Activated naive CD8-positive, alpha-beta T cell treated with anti-CD3 and anti-CD28 coated beads, Interleukin-2, amount 50 U/mL, for 24 hours (primary cell): Measurements from ENCODE around the gene VPS8.
"Not testable (repeated sequence)": the region's sequence is repeated elsewhere in the genome, so short reads cannot be mapped to it uniquely, and the experiment has no call there.

Source experiments
- ATAC-seq: fragments of 150-1000 bp; cut with Tn5 transposase; one replicate; pipeline ENCODE4 v1.10.0; 2021
- DNase-seq: peaks from one replicate; pipeline ENCODE4 v3.0.0; 2021
- H3K27ac Mint-ChIP-seq: one replicate; pipeline ENCODE4 v1.8.0; 2021; ENCODE audit warnings: mild to moderate bottlenecking, mixed read lengths
- H3K27me3 Mint-ChIP-seq: one replicate; pipeline ENCODE4 v1.8.0; 2021; ENCODE audit warnings: mixed read lengths
- H3K36me3 Mint-ChIP-seq: one replicate; pipeline ENCODE4 v1.8.0; 2021; ENCODE audit warnings: low read depth, mixed read lengths
- H3K4me1 Mint-ChIP-seq: one replicate; pipeline ENCODE4 v1.8.0; 2021; ENCODE audit warnings: mixed read lengths
- H3K4me3 Mint-ChIP-seq: one replicate; pipeline ENCODE4 v1.8.0; 2021; ENCODE audit warnings: mild to moderate bottlenecking, moderate library complexity, mixed read lengths
- H3K9me3 Mint-ChIP-seq: one replicate; pipeline ENCODE4 v1.8.0; 2021; ENCODE audit warnings: mixed read lengths

The VPS8 gene

DNA sequence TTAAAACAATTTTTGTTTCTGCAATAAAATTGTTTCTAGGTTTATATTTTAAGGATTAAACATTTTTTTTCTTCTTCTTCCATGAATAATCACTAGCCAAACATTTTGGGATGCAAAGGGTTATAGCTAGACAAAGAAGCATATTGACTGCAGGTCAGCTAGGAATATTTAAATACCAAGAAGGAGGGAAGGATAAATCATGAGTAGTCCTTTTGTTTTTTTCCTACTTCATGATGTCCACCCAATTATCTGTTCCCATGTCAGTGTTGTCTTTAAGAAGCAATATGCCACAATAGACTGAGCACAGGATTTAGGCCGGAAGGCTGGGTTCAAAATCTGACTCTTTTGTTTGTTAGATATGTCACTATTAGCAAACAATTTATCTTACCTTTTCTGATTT, 82.1 kb downstream of the VPS8 start:
- H3K4me3 Mint-ChIP-seq: no peak overlapping the region
- no peak for DNase-seq
- no peak for ATAC-seq
- H3K27me3 Mint-ChIP-seq: no peaks in the 10 kb centered on the region
- no peaks in the 10 kb centered on the region for H3K9me3 Mint-ChIP-seq
- no peaks in the 10 kb centered on the region for H3K36me3 Mint-ChIP-seq
- H3K27ac Mint-ChIP-seq: no peak overlapping the region
- H3K4me1 Mint-ChIP-seq: no peaks in the 10 kb centered on the region

DNA sequence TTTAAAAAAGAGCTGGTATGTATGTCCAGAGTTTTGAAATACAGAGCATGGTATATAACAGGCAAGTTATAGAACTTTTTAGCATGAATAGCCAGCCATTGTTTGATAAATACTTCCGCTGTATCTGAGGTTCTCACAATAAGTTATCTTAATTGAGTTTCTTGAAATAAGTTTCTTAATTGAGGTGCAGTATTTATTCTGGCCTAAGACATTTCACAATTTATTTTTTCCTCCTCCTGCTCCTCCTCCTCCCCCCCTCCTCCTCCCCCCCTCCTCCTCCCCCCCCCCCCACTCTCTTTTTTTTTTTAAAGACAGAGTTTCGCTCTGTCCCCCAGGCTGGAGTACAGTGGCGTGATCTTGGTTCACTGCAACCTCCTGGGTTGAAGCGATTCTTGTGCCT, 83.4 kb downstream of the VPS8 start:
- Mint-ChIP-seq H3K27me3 (no peaks in the 10 kb centered on the region), H3K36me3 (peaks cover 2% of the 10 kb centered on the region), H3K9me3 (no peaks in the 10 kb centered on the region), H3K27ac (no peak overlapping the region), H3K4me1 (no peaks in the 10 kb centered on the region), H3K4me3 (no peak overlapping the region)
- DNase-seq: no peak
- no peak for ATAC-seq

DNA sequence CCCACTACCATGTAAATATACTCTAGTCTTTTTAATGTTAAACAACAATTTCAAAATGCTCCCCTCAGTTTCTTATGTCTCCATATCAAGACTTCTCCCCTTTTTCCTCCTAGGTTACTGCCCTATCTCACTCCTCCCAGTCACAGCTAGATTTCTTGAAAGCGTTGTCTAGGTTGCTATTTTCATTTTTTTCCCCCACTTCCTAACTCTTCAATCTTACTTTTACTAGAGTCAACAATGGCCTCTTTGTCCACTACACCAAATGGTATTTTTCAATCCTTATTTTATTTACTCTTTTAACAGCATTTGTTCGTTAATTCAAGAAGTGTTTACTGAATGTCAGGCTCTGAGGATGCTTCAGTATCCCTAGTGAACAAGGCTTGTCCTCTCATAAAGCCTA, 84.4 kb downstream of the VPS8 start:
- Mint-ChIP-seq H3K9me3 (no peaks in the 10 kb centered on the region), H3K4me1 (no peaks in the 10 kb centered on the region), H3K36me3 (peaks cover 2% of the 10 kb centered on the region), H3K27ac (no peak overlapping the region), H3K4me3 (no peak overlapping the region), H3K27me3 (no peaks in the 10 kb centered on the region)
- DNase-seq (no peak), ATAC-seq (no peak)

- H3K9me3 Mint-ChIP-seq: peaks cover 7% of the 10 kb centered on the region
- no peak for DNase-seq
- ATAC-seq: no peak
- H3K27ac Mint-ChIP-seq: no peak overlapping the region
- no peak overlapping the region for H3K4me3 Mint-ChIP-seq
- no peaks in the 10 kb centered on the region for H3K27me3 Mint-ChIP-seq
- H3K36me3 Mint-ChIP-seq: peaks cover 17% of the 10 kb centered on the region
- H3K4me1 Mint-ChIP-seq: no peaks in the 10 kb centered on the region
These were observed 88.1 kb downstream of the VPS8 start for GRCh38 chr3:184899953-184900595.

GRCh38 chr3:184907031-184907430, 95.1 kb downstream of the VPS8 start:
- not testable (repeated sequence) for H3K4me3 Mint-ChIP-seq, H3K9me3 Mint-ChIP-seq, H3K27ac Mint-ChIP-seq, H3K4me1 Mint-ChIP-seq, ATAC-seq, DNase-seq, H3K27me3 Mint-ChIP-seq
- H3K36me3 Mint-ChIP-seq: peaks cover 26% of the 10 kb centered on the region

DNA sequence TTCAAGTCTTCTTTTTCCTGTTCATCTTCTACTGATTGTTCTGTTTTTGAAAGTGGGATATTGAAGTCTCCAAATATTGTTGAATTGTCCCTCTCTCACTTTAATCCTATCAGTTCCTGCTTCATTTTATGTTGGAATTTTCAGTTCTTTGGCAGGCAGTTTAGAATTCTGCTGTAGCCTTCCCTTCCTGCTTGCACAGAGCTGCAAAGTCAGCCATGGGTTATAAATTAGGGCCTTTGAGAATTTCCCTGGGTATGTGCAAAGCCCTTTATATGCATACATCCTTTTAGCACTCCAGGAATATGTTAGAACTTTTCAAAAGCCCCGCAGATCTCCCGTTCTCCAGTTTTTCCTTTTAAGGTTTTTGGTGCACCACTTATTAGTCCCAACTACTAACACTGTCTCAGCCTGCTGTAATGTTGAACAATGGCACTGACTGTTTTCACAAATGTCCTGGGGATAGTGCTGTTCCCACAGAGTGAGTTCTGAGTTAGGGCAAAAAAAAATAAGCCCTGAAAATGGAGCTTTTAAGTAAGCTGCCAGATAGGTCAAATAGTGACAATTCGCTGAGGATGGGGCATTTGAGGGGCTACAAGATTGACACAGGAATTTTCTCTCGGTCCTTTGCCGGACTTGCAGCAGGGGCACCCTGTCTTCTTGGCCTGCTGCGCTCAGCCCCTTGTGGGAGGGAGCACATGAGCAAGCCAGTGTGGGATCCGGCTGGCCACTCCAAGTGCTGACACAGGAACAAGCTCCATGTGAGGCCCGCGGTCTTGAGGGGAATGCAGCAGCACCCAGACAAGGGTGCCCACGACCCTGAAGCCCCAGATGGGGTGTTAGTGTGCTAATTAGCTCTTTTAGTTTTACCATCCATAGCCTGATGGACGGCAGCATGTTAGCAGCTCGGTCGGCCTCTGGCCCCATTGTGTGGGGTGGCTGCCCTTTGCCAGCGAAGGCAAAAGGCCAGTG, 96.0 kb downstream of the VPS8 start:
- H3K9me3 Mint-ChIP-seq: peaks cover 7% of the 10 kb centered on the region
- no peak overlapping the region for H3K27ac Mint-ChIP-seq
- peaks cover 30% of the 10 kb centered on the region for H3K36me3 Mint-ChIP-seq
- H3K4me3 Mint-ChIP-seq: no peak overlapping the region
- DNase-seq: no peak
- ATAC-seq: no peak
- no peaks in the 10 kb centered on the region for H3K27me3 Mint-ChIP-seq
- H3K4me1 Mint-ChIP-seq: no peaks in the 10 kb centered on the region

DNA sequence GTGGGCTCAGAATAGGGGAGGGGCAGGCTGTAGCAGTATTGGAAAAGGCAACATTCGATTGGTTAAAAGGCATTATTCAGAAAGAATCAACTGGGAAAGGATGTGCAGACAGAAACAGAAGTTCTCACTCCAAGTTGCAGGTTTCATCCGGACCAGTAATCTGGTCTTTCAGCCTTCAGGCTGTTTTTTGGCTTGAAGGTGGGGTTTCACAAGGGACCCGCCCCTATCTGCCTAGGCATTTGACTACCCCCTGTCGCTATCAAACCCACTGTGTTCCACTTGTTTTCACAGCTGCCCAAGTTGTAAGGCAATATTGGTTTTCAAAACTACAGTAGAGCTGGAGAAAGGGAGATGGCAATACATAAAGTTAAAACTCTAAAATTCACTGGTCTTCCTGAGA, 96.9 kb downstream of the VPS8 start:
- Mint-ChIP-seq H3K4me3 (no peak overlapping the region), H3K36me3 (peaks cover 27% of the 10 kb centered on the region), H3K4me1 (no peaks in the 10 kb centered on the region), H3K9me3 (peaks cover 7% of the 10 kb centered on the region), H3K27me3 (no peaks in the 10 kb centered on the region), H3K27ac (no peak overlapping the region)
- DNase-seq: no peak
- ATAC-seq: no peak

DNA sequence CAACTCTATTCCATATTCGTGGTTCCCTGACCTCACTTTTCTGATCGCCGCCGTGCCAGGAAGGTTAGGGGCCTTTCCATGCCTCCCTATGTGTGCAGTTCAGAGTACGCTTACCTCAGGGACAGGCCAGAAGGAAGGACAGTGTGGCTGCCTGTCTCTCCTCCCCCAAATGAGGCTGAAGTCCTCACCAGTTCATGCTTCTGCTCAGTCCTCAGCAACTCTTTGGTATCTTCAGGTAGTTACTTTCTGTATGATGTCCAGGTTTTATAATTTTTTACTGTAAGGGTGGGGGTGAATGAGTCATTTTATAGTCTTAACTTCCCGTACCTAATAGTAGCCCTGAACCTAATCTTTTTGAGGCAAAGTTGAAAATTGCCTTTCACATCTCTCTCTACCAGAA, 98.7 kb downstream of the VPS8 start:
- Mint-ChIP-seq H3K27me3 (no peaks in the 10 kb centered on the region), H3K36me3 (peaks cover 19% of the 10 kb centered on the region), H3K9me3 (no peaks in the 10 kb centered on the region), H3K27ac (no peak overlapping the region), H3K4me1 (no peaks in the 10 kb centered on the region), H3K4me3 (no peak overlapping the region)
- no peak for DNase-seq
- no peak for ATAC-seq

- H3K36me3 Mint-ChIP-seq: peaks cover 18% of the 10 kb centered on the region
These were observed 99.6 kb downstream of the VPS8 start for GRCh38 chr3:184911570-184911969.

DNA sequence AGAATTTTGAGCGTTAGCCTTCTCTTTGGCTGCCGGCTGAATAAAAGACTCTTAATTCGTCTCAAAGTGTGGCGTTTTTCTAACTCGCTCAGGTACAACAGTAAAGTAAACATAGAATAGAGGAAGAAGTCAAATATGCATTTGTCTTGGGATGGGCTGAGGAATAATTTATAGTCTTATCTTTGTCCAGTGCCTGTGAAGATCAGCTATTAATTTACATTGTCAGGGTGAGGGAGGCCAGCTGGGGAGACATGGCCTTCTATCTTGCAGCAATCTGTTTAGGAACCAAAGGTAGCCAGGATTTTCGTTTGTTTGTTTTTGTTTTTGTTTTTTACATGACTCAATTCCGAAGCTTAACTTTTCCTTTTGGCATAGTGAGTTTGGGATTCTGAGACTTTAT, 100.2 kb downstream of the VPS8 start:
- Mint-ChIP-seq H3K4me3 (no peak overlapping the region), H3K4me1 (no peaks in the 10 kb centered on the region), H3K27ac (no peak overlapping the region)

More at GRCh38 chr3:184911570-184911969, 99.6 kb downstream of the VPS8 start:
- Mint-ChIP-seq H3K4me3 (no peak overlapping the region), H3K27me3 (no peaks in the 10 kb centered on the region), H3K27ac (no peak overlapping the region), H3K4me1 (no peaks in the 10 kb centered on the region), H3K9me3 (no peaks in the 10 kb centered on the region)
- no peak for ATAC-seq
- DNase-seq: no peak

DNA sequence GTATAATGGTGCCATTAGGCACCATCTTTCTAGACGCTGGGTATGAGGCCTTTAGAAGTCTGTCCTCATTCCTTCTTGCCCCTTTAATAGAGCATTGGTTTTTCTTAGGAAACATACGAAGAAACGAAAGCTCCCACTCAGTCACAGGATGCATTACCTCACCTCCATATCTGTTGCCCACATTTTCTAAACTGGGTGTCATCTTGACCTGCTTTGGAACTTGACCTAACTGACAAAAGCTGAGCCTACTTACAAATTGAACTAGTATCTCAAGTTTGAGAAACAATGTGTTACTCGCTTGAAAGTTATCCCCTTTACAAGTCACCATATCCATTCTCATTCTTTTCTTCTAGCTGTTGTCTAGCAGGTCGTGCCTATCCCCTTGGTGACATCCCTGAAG, 102.7 kb downstream of the VPS8 start:
- H3K27ac Mint-ChIP-seq: no peak overlapping the region
- peaks cover 13% of the 10 kb centered on the region for H3K36me3 Mint-ChIP-seq
- ATAC-seq (no peak), DNase-seq (no peak)
- no peak overlapping the region for H3K4me3 Mint-ChIP-seq
- no peaks in the 10 kb centered on the region for H3K27me3 Mint-ChIP-seq
- H3K9me3 Mint-ChIP-seq: no peaks in the 10 kb centered on the region
- no peaks in the 10 kb centered on the region for H3K4me1 Mint-ChIP-seq

More for the DNA sequence above, 100.2 kb downstream of the VPS8 start:
- no peaks in the 10 kb centered on the region for H3K27me3 Mint-ChIP-seq
- DNase-seq (no peak), ATAC-seq (no peak)
- no peaks in the 10 kb centered on the region for H3K9me3 Mint-ChIP-seq
- peaks cover 15% of the 10 kb centered on the region for H3K36me3 Mint-ChIP-seq

DNA sequence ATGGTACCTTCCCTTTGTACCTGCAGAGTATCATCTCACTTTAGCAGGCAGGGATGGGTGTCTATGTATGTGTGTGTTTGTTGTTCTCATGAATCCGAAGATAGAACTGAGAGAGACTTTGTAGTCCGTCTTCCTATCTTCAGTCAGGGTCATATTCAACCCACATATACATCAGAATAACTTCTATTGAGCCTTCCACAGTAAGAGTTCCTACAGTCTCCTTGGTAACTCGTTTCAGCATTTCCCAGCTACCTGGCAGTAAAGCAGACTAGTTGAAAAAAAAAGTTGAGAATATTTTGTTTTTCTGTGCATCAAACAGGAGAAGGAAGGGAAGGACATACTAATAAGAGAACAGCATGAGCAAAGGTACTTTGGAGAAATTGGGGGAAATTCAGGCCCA, 106.8 kb downstream of the VPS8 start:
- Mint-ChIP-seq H3K27ac (no peak overlapping the region), H3K36me3 (peaks cover 17% of the 10 kb centered on the region), H3K27me3 (no peaks in the 10 kb centered on the region), H3K4me3 (no peak overlapping the region), H3K4me1 (no peaks in the 10 kb centered on the region), H3K9me3 (no peaks in the 10 kb centered on the region)
- no peak for ATAC-seq
- DNase-seq: no peak

DNA sequence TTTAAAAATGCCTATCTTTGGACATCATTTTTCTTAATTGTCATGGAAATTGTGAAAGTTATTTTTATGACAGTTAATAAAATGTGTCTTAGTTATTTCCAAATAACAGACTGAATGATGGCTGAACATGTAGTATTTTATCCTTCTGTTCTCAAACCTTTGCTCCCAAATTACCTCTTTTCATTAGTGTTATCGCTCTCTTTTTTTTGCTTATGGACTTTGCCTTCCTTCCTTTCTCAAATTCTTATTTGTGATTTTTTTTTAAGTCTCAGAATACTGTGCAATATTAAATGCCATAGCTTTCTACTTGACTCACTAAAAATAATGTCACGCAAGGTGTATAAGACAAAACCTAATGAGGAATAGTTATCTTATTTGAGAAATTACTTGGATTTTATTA, 107.7 kb downstream of the VPS8 start:
- H3K4me3 Mint-ChIP-seq: no peak overlapping the region
- H3K36me3 Mint-ChIP-seq: peaks cover 19% of the 10 kb centered on the region
- no peak for ATAC-seq
- no peak for DNase-seq
- H3K27me3 Mint-ChIP-seq: no peaks in the 10 kb centered on the region
- no peaks in the 10 kb centered on the region for H3K9me3 Mint-ChIP-seq
- H3K4me1 Mint-ChIP-seq: no peaks in the 10 kb centered on the region
- H3K27ac Mint-ChIP-seq: no peak overlapping the region

DNA sequence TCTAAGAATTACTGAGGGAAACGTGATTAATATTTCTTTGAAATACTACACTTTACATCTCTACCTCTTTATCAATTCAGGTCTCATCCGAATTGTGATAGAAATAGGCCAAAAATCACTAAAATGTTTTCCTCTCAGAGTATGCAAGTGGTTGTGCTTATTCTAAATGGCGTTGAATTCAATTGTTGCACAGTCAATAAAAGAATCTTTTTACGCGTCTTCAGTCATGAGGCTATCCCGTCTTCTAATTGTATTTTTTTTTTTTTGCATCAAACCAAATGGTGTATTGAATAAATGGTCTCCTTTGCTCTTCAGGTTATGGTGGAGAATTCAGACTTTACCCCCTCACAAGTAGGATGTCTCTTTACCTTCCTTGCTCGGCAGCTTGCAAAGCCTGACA, 112.6 kb downstream of the VPS8 start:
- no peak overlapping the region for H3K27ac Mint-ChIP-seq
- no peaks in the 10 kb centered on the region for H3K9me3 Mint-ChIP-seq
- H3K4me1 Mint-ChIP-seq: no peaks in the 10 kb centered on the region
- H3K27me3 Mint-ChIP-seq: no peaks in the 10 kb centered on the region
- ATAC-seq: no peak
- H3K36me3 Mint-ChIP-seq: peaks cover 16% of the 10 kb centered on the region
- no peak for DNase-seq
- H3K4me3 Mint-ChIP-seq: no peak overlapping the region

GRCh38 chr3:184927796-184928315, 115.9 kb downstream of the VPS8 start:
- DNase-seq: no peak
- ATAC-seq: no peak
- H3K36me3 Mint-ChIP-seq: peaks cover 15% of the 10 kb centered on the region

More at GRCh38 chr3:184927796-184928315, 115.9 kb downstream of the VPS8 start:
- no peaks in the 10 kb centered on the region for H3K4me1 Mint-ChIP-seq
- no peaks in the 10 kb centered on the region for H3K27me3 Mint-ChIP-seq
- no peaks in the 10 kb centered on the region for H3K9me3 Mint-ChIP-seq
- no peak overlapping the region for H3K4me3 Mint-ChIP-seq
- no peak overlapping the region for H3K27ac Mint-ChIP-seq
